LNCaP clone FGC (cell line): ENCODE data around the gene PRR35.

Experiments
- DNase-seq: peaks from one replicate; pipeline ENCODE4 v3.0.0-alpha.2; 2011; ENCODE audit warnings: low read depth
- H3K4me3 ChIP-seq: 2 replicates; pipeline ENCODE4 v1.5.1; 2011; ENCODE audit warnings: mild to moderate bottlenecking, low read depth, low read length, control low read depth
- CTCF ChIP-seq: IDR thresholded peaks from 2 replicates; pipeline ENCODE4 v1.5.1; 2012; ENCODE audit warnings: mild to moderate bottlenecking; ENCODE audit not compliant: control insufficient read depth, insufficient read depth; ENCODE audit errors: extremely low read depth

Gene PRR35

GRCh38 chr16:585351-585750 is 25.2 kb downstream of the PRR35 start:
- H3K4me3 ChIP-seq = no peak overlapping the region
- no peak for DNase-seq
- peak; percentile 24 for TF ChIP-seq CTCF

- no peak overlapping the region for H3K4me3 ChIP-seq
- TF ChIP-seq CTCF = no peak
- no peak for DNase-seq
Observed at GRCh38 chr16:586047-586644, 26.0 kb downstream of the PRR35 start.

- no peak for DNase-seq
- peak overlapping the region; percentile 89 for H3K4me3 ChIP-seq
- TF ChIP-seq CTCF = no peak
Observed at GRCh38 chr16:586645-587590, 26.7 kb downstream of the PRR35 start.

GRCh38 chr16:588639-588888 is 28.4 kb downstream of the PRR35 start:
- H3K4me3 ChIP-seq = peak overlapping the region; percentile 89
- no peak for TF ChIP-seq CTCF
- no peak for DNase-seq

GRCh38 chr16:588889-589657 is 28.9 kb downstream of the PRR35 start:
- no peak for TF ChIP-seq CTCF
- DNase-seq = peak; percentile 82
- H3K4me3 ChIP-seq = peak overlapping the region; percentile 89

- TF ChIP-seq CTCF = peak; percentile 23; the same call in 1 of the 2 replicates
- H3K4me3 ChIP-seq = peak within 1 kb of the TSS; percentile 89
- peak; percentile 92 for DNase-seq
Observed at GRCh38 chr16:589658-590187, 29.5 kb downstream of the PRR35 start, which contains the start of gene RAB40C. Gene RAB40C, plus strand, starts transcription at chr16:590066. Its CDS starts 226 bp downstream, at chr16:590292.
